ENCODE results near the gene PDZD7. TPM values are rescaled to one million over a fixed set of nuclear protein-coding genes. Genes with fewer than 3 reads are reported as not detected.

PDZD7 gene
- total and polyA plus RNA-seq, 8 donors = 0.20 to 2.4 (median 0.76) TPM; not detected in 4

- WGBS, 5 donors = 57 to 64% (median 64%) methylated on average over 10 of the region's 10 CpGs
- Histone ChIP-seq H3K4me3 (peak overlapping the region; percentile 66 to 94 (median 92)), H3K4me1 (peaks cover 21 to 52% (median 44%) of the 10 kb centered on the region in 4 donors), H3K27ac (peak overlapping the region in 1 of 5 donors; percentile 86), H3K9me3 (no peaks in the 10 kb centered on the region), H3K27me3 (no peaks in the 10 kb centered on the region), H3K36me3 (peaks cover 22 to 66% (median 57%) of the 10 kb centered on the region in 4 donors)
- no peak for DNase-seq
- intact Hi-C loops (cut with DNase I; ENCODE audit: low total_unique reads) = no loop called here
- TF ChIP-seq POLR2A (IDR thresholded peaks at IDR 0.05) (no peak), POLR2AphosphoS5 (IDR thresholded peaks at IDR 0.05) (no peak), CTCF (IDR thresholded peaks at IDR 0.05) (no peak), EP300 (IDR thresholded peaks at IDR 0.05) (no peak)
Measured at GRCh38 chr10:100988166-100988565, 42.8 kb downstream of the PDZD7 start.

- Histone ChIP-seq H3K4me3 (peak overlapping the region; percentile 66 to 94 (median 92)), H3K9me3 (no peaks in the 10 kb centered on the region), H3K4me1 (peaks cover 21 to 52% (median 44%) of the 10 kb centered on the region in 4 donors), H3K27me3 (no peaks in the 10 kb centered on the region), H3K27ac (peak overlapping the region; percentile 69 to 86 (median 82)), H3K36me3 (peaks cover 17 to 66% (median 57%) of the 10 kb centered on the region in 4 donors)
- no peak for DNase-seq
- TF ChIP-seq POLR2A (IDR thresholded peaks at IDR 0.05) (no peak), CTCF (IDR thresholded peaks at IDR 0.05) (no peak), POLR2AphosphoS5 (IDR thresholded peaks at IDR 0.05) (no peak)
- WGBS, 5 donors = 1 to 3% (median 2%) methylated on average over 15 of the region's 15 CpGs
- intact Hi-C loops (cut with DNase I; ENCODE audit: low total_unique reads) = no loop called here
Measured at GRCh38 chr10:100987685-100988049, 43.3 kb downstream of the PDZD7 start.

- WGBS, 5 donors = 0 to 1% (median 1%) methylated on average over 64 to 75 of the region's 75 CpGs
- Histone ChIP-seq H3K9me3 (no peaks in the 10 kb centered on the region), H3K4me3 (peak within 1 kb of the TSS; percentile 66 to 94 (median 92)), H3K4me1 (peaks cover 21 to 52% (median 44%) of the 10 kb centered on the region in 4 donors), H3K27me3 (no peaks in the 10 kb centered on the region), H3K36me3 (peaks cover 15 to 68% (median 59%) of the 10 kb centered on the region in 4 donors), H3K27ac (peak within 1 kb of the TSS; percentile 69 to 86 (median 82))
- TF ChIP-seq CTCF (IDR thresholded peaks at IDR 0.05) (peak in 1 of 7 experiments; percentile 14), POLR2A (IDR thresholded peaks at IDR 0.05) (no peak), POLR2AphosphoS5 (IDR thresholded peaks at IDR 0.05) (peak; percentile 22 to 83 (median 59)), EP300 (IDR thresholded peaks at IDR 0.05) (no peak)
- peak; percentile 87 to 95 for DNase-seq
- intact Hi-C loops (cut with DNase I; ENCODE audit: low total_unique reads) = no loop called here
Measured at GRCh38 chr10:100986952-100987684, 43.8 kb downstream of the PDZD7 start, which contains the start of the genes MRPL43 and TWNK. TSS of gene MRPL43 (minus strand) at chr10:100987497. CDS start at chr10:100987443, 54 bp downstream. TSS of gene TWNK (plus strand) at chr10:100987543. CDS start at chr10:100988211, 668 bp downstream.

GRCh38 chr10:100986623-100986951 lies 44.3 kb downstream of the PDZD7 start:
- WGBS, 5 donors = 13 to 34% (median 14%) methylated on average over 10 to 17 of the region's 17 CpGs
- peak overlapping the region in 4 of 5 donors; percentile 75 to 86 (median 82) for H3K27ac ChIP-seq
- peaks cover 15 to 68% (median 59%) of the 10 kb centered on the region in 4 donors for H3K36me3 ChIP-seq
- H3K9me3 ChIP-seq = no peaks in the 10 kb centered on the region
- no peak for DNase-seq
- H3K4me3 ChIP-seq = peak overlapping the region; percentile 66 to 94 (median 92)
- H3K4me1 ChIP-seq = peaks cover 21 to 52% (median 44%) of the 10 kb centered on the region in 4 donors
- intact Hi-C loops (cut with DNase I; ENCODE audit: low total_unique reads) = no loop called here
- no peaks in the 10 kb centered on the region for H3K27me3 ChIP-seq
- TF ChIP-seq POLR2A (IDR thresholded peaks at IDR 0.05) (no peak), EP300 (IDR thresholded peaks at IDR 0.05) (no peak), CTCF (IDR thresholded peaks at IDR 0.05) (no peak), POLR2AphosphoS5 (IDR thresholded peaks at IDR 0.05) (no peak)

Measured in stomach (tissue), 9 donors.